HG03095 (cell line): ENCODE data around the gene CDT1.
"Not testable (repeated sequence)": the region's sequence is repeated elsewhere in the genome, so short reads cannot be mapped to it uniquely, and the experiment has no call there.

Experiments
- ATAC-seq: cut with Tn5 transposase; IDR thresholded peaks from one replicate; pipeline ENCODE4 v1.9.1; 2021; ENCODE audit warnings: moderate library complexity; ENCODE audit not compliant: unreplicated experiment

CDT1 gene

DNA sequence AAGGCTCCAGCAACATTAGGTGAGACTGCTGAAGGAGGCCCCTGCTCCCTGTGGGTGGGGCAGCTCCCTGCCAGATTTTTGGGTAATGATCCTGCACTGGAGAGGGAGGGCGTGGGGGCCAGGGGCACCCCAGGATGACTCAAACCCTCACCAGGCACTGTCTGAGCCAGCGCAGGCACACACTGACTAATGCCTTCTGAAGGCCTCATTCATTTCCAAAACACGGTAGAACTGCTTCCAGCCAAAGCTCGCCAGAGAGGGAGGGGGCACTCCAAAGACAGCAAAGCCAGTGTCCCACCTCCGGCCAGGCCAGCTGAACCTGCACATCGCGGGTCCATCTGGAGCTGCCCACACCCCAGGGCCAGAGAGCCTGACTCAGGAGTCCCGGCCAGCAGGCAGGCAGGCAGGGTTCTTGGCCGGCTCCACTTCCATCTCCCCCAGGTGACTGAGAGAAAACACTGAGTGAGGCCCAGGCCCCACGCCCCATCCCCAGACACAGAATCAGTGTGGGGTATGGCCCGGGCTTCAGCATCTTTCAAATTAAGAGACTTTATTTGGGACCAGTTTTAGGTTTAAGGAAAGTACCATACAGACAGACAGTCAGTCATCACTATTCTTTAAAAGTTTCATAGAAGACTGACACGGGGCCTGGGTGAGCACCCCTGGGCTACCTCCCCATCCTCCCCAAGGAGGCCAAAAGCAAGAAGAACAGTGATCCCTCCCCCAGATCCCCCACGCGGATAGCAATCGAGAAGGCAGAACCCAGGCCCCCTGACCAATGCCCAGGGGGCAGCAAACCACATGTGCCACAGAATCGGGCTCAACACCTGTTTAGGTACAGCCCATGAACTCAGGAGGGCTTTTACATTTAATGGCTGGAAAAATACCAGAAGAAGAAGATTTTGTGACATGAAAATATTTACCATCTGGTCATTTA, 20.9 kb upstream of the CDT1 start:
- ATAC-seq: no peak

DNA sequence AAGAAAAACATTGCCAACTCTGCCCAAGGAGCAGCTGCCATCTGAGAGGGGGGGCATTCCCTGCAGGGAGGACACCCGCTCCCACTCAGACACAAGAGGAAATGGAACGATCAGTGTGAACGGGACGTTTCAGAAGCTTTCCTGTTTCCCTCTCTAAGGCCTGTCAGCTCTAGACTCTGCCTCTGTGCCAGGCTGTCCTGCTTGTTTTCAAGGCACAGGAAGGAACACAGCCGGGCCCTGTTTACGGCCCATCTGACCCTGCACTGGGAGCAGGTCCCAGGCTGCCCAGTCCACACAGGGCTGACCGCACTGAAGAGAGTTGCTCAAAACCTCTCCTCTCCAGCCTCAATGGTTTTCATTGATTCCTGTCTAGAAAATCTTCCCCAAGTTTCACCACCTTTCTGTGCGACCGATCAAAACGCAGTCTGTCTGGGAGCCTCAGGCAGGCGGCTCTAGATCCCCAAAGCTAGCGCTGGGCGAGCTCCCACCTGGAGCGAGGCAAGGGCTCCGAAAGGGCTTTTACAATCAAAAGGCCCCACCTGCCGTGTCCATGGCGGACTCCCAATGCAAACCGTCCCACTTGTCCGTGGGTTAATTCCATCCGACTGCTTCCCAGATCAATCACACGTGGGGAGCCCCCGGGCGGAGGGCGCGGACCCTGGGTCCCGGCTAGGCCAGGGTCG, 20.1 kb upstream of the CDT1 start:
- no peak for ATAC-seq

GRCh38 chr16:88784074-88784855, 19.3 kb upstream of the CDT1 start:
- no peak for ATAC-seq

GRCh38 chr16:88784856-88785105, 18.8 kb upstream of the CDT1 start:
- ATAC-seq: no peak

DNA sequence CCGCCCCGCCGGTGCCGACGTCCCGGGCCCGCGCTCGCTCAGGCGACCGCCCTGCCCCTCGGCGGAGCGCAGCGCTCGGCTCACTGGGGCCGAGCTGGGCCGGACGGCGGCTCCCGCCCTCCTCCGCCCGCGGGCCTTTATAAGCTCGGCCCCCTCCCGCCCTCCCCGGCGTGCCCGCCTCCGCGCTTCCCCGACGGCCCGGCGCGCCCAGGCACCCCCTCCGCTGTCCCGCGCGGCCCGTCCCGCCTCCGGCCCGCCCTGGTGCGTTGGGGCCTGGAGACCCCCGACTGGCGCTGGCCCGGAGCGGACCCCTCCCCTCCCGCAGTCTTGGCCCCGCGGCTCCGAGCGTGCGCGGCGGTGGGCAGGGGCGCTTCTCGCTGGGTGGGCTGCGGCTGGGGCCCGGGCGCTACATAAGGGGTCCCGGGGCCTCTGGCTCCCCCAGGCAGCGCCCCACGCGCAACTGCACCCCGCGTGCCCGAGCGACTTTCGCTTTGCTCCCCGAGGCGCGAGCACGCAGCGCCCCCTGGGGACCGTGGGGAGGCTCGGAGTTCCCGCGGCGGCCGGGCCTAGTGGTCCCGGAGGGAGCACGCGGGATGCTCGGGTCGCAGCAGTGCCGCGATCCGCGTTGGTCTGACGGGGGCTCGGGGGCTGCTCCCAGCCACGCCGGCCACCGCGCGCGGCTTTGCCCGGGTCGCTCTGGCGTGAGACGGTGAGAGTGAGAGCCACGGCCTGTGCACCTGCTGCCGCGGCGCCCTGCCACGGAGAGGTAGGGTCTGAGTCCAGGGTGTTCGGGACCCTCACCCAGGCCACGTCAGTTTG, 18.3 kb upstream of the CDT1 start, which contains the start of gene PIEZO1:
TSS of gene PIEZO1 (minus strand) at position 115 of the 819 bp plus-strand sequence. CDS start 256 bp downstream, outside the sequence.
- no peak for ATAC-seq

GRCh38 chr16:88787579-88788314, 15.8 kb upstream of the CDT1 start:
- ATAC-seq: no peak

DNA sequence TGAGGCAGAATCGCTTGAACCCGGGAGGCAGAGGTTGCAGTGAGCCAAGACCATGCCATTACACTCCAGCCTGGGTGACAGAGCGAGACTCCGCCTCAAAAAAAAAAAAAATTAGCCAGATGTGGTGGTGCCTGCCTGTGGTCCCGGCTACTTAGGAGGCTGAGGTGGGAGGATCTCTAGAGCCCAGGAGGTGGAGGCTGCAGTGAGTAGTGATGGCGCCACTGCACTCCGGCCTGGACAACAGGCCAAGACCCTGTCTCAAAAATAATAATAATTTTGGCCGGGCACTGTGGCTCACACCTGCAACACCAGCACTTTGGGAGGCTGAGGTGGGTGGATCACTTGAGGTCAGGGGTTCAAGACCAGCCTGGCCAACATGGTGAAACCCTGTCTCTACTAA, 14.8 kb upstream of the CDT1 start:
- ATAC-seq: not testable (repeated sequence)

- ATAC-seq: no peak
Measured at GRCh38 chr16:88789594-88789993, 14.0 kb upstream of the CDT1 start.

DNA sequence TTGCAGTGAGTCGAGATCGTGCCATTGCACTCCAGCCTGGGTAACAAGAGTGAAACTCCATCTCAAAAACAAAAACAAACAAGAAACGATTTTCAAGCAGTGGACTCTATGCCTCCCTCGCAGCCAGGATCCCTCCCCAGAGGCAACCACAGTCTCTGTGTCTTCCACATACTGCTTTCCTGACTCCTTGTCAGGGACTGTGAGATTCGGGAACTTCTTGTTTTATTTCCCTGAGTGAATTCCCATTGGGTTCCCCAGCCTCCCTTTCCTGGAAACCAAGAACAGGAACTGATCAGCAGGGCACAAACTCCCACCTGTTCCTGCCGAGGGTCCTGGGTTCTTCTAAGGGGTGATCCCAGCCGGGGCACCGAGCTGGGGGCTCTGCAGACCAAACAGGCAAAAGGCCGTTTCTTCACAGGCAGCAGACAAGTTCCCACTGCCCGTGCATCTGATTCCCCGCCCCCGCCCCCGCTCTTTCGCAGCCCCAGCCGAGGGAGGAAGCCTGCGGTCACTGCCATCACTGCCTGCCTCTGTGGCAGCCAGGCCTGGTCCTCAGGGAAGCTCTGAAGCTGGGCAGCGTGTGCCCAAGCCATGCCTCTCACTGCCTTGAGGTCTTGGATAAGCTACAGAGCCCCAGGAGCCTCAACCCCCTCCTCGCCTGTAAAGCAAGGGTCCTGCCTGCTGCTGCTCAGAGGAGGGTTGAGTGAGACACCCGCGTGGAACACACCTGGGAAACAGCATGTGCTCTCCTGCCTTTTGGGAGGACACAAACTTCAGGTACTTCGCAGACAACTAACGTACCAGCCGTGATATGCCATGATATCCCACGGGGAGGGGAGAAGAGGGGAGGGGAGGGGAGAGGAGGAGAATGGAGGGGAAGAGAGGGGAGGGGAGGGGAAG, 13.0 kb upstream of the CDT1 start:
- ATAC-seq: no peak

- ATAC-seq: no peak
Measured at GRCh38 chr16:88792078-88792550, 11.5 kb upstream of the CDT1 start.

DNA sequence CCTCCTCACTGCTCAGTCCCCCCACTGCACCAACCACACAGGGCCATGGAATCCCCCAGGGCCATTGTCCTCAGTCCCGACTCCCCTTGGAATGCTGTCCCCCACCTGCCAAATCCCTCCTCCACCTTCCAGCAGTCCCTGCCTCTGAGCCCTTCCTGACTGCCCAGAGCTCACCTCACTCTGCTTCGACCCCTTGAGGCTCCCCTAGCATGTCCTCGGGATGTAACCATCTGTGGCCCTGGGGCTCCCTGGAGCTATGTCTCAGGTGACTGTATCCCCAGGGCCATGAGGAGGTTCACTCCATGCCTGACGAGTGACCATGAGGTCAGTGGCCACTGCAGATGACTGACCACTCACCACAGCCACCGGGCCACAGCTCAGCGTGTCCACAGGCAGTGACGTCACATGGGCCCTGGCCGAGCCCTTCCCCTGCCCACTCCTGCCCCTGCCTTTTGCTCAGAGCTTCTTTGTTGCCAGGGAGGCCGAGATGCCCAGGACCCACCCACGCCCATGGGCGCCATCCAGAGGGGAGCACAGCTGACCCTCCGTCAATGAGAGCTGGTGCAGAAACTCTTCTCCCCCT, 10.8 kb upstream of the CDT1 start:
- no peak for ATAC-seq

GRCh38 chr16:88793251-88793954, 10.2 kb upstream of the CDT1 start:
- no peak for ATAC-seq

DNA sequence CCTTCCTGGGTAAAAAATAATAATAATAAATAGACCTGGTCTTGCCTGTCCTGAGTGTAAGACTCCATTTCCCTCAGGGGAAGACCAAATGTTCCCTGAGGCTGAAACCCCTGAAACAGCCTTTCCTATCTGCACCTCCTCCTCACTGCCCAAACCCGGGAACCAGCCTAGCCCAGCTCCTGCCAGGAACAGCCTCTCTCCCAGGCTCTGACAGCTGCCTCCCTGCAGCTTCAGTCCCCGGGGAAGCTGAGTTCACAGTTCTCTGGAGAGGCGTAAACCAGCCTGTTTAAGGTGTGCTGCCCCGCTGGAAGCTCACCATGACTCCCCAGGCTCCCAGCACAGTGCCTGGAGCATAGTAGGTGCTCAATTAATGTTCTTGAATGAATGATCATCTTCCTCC, 7.3 kb upstream of the CDT1 start:
- ATAC-seq: no peak

- no peak for ATAC-seq
Measured at GRCh38 chr16:88798073-88798472, 5.5 kb upstream of the CDT1 start.

- no peak for ATAC-seq
Measured at GRCh38 chr16:88798772-88799455, 4.7 kb upstream of the CDT1 start.

DNA sequence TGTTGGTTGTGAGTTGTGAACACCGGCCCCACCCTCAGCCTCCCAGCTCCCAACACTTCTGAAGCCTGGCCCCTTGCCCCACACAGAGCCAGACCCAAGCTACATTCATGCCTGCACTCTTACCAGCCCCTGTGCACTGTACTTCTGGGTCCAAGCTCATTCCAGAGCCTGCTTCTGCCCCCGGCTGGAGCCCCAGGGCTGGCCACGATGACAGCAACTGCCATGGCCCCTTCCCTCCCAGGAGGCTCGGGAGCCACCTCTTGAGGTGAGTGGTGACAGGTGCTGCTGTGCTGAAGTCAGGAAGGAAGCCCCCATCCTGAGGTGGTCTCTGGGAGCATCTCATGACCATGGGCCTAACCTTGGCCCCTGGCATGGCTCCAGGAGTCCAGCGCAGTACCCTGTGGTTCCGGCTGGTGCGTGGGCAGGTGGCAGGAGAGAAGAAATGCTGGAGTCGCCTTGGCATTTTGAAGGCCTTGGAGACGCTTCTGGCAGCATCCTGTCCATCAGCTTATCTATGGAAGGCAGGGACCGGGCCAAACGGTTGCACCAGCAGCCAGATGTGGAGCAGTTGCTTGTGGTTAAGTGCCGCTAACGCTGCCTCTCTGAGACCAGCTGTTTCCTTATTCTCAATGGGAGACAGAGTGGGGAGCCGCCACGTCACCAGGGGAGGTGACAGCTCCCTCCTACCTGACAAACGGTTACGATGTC, 3.9 kb upstream of the CDT1 start:
- ATAC-seq: no peak

DNA sequence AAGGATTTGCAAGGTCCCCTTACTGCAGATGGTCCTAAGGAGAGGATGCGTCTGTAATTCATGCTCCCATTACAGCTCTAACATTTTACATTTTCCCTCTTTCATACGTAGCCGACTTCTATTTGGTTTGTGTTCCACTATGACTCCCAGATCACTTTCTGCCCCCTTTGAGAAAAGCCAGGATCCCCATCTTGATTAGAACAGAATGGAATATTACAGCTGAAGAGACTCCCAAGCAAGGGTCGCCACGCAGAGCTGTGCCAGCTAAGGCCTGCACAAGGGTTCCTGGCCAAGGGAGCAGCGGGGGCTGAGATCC, 3.4 kb upstream of the CDT1 start:
- ATAC-seq: no peak
